ENCODE measurements around the gene LYRM4. TPM values are rescaled to one million over a fixed set of nuclear protein-coding genes. Genes with fewer than 3 reads are reported as not detected.

LYRM4 gene
- total and polyA plus RNA-seq, 2 donors (not counting 1 experiment from before 2014, with no cell fraction given): 22.1 to 29.5 TPM

GRCh38 chr6:5302220-5302946 lies 41.6 kb upstream of the LYRM4 start:
- 52% methylated on average over 8 of the region's 10 CpGs for WGBS (ENCODE audit: insufficient coverage)
- ChIA-PET CTCF (interaction anchor here (0.6 to 7.6 kb wide), 36 partner anchors 7 to 246 kb away, joined by 3 to 192 read pairs (median 6); partner anchors contain the start of genes FARS2 and LYRM4), POLR2A (interaction anchor here (0.5 to 1.7 kb wide), 3 partner anchors 12 to 41 kb away, joined by 3 to 11 read pairs (median 3); partner anchors contain the start of genes FARS2 and LYRM4)
- Histone ChIP-seq H3K27ac (ENCODE audit: low read length in 2 of 2) (peak overlapping the region in 1 of 2 donors; percentile 30), H3K36me3 (replicated peaks in 1 of 2; ENCODE audit: control extremely low read depth in 1 of 2, control insufficient read depth in 1 of 2, extremely low read depth in 1 of 2, insufficient read depth in 2 of 2, low read length in 1 of 2) (no peaks in the 10 kb centered on the region), H3K4me2 (replicated peaks; ENCODE audit: low read depth, low read length, poor library complexity, severe bottlenecking) (peak overlapping the region; percentile 59), H3K4me3 (ENCODE audit: control extremely low read depth in 1 of 5, extremely low read depth in 1 of 5, insufficient read depth in 1 of 5, low read depth in 2 of 5, low read length in 4 of 5) (peak overlapping the region in 3 of 5 experiments; percentile 1 to 41 (median 22)), H4K20me1 (ENCODE audit: control insufficient read depth, insufficient read depth, low read length, poor library complexity, severe bottlenecking) (peaks cover 10% of the 10 kb centered on the region), H3K9me3 (ENCODE audit: control extremely low read depth in 1 of 3, control insufficient read depth in 2 of 3, insufficient read depth in 1 of 3, low read length in 2 of 3) (no peaks in the 10 kb centered on the region), H3K79me2 (ENCODE audit: control insufficient read depth, insufficient read depth, low read length) (peaks cover 81% of the 10 kb centered on the region), H3K9ac (ENCODE audit: low read length) (peak overlapping the region; percentile 37), H3K4me1 (ENCODE audit: control insufficient read depth in 2 of 2, insufficient read depth in 2 of 2, low read length in 2 of 2) (peaks cover 10 to 20% of the 10 kb centered on the region in 2 donors), H3K27me3 (replicated peaks in 1 of 4; ENCODE audit: control extremely low read depth in 1 of 4, control insufficient read depth in 3 of 4, insufficient read depth in 4 of 4, low read length in 3 of 4) (no peaks in the 10 kb centered on the region), H2AFZ (ENCODE audit: insufficient read depth, low read depth, low read length, poor library complexity, severe bottlenecking) (peak overlapping the region; percentile 59)
- Mint-ChIP-seq H3K9me3 (ENCODE audit: insufficient read depth) (no peaks in the 10 kb centered on the region), H3K4me3 (peak overlapping the region; percentile 79), H3K4me1 (peaks cover 36% of the 10 kb centered on the region), H3K27ac (peak overlapping the region; percentile 81), H3K27me3 (no peaks in the 10 kb centered on the region)
- TF ChIP-seq, protein P1, sequence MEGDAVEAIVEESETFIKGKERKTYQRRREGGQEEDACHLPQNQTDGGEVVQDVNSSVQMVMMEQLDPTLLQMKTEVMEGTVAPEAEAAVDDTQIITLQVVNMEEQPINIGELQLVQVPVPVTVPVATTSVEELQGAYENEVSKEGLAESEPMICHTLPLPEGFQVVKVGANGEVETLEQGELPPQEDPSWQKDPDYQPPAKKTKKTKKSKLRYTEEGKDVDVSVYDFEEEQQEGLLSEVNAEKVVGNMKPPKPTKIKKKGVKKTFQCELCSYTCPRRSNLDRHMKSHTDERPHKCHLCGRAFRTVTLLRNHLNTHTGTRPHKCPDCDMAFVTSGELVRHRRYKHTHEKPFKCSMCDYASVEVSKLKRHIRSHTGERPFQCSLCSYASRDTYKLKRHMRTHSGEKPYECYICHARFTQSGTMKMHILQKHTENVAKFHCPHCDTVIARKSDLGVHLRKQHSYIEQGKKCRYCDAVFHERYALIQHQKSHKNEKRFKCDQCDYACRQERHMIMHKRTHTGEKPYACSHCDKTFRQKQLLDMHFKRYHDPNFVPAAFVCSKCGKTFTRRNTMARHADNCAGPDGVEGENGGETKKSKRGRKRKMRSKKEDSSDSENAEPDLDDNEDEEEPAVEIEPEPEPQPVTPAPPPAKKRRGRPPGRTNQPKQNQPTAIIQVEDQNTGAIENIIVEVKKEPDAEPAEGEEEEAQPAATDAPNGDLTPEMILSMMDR (IDR thresholded peaks at IDR 0.05): no peak
- no peak for TF ChIP-seq EZH2 (IDR thresholded peaks at IDR 0.05; ENCODE audit: borderline replicate concordance, insufficient read depth, low read depth, low read length, poor library complexity, severe bottlenecking)
- intact Hi-C loops (cut with micrococcal nuclease): loop anchor here (2.0 kb wide), 1 partner anchor 24 kb away; no protein-coding TSS in a partner anchor
- DNase-seq (peak; percentile 32), ATAC-seq (ENCODE audit: low read depth) (peak; percentile 53)

- Mint-ChIP-seq H3K27me3 (no peaks in the 10 kb centered on the region), H3K27ac (no peak overlapping the region), H3K9me3 (ENCODE audit: insufficient read depth) (no peaks in the 10 kb centered on the region), H3K4me3 (no peak overlapping the region), H3K4me1 (peaks cover 36% of the 10 kb centered on the region)
- intact Hi-C loops (cut with micrococcal nuclease): no loop called here
- Histone ChIP-seq H3K4me2 (replicated peaks; ENCODE audit: low read depth, low read length, poor library complexity, severe bottlenecking) (no peak overlapping the region), H3K9me3 (ENCODE audit: control extremely low read depth in 1 of 3, control insufficient read depth in 2 of 3, insufficient read depth in 1 of 3, low read length in 2 of 3) (no peaks in the 10 kb centered on the region), H3K36me3 (replicated peaks in 1 of 2; ENCODE audit: control extremely low read depth in 1 of 2, control insufficient read depth in 1 of 2, extremely low read depth in 1 of 2, insufficient read depth in 2 of 2, low read length in 1 of 2) (no peaks in the 10 kb centered on the region), H2AFZ (ENCODE audit: insufficient read depth, low read depth, low read length, poor library complexity, severe bottlenecking) (no peak overlapping the region), H3K27ac (ENCODE audit: low read length in 2 of 2) (no peak overlapping the region), H3K79me2 (ENCODE audit: control insufficient read depth, insufficient read depth, low read length) (peaks cover 81% of the 10 kb centered on the region), H3K4me3 (ENCODE audit: control extremely low read depth in 1 of 5, extremely low read depth in 1 of 5, insufficient read depth in 1 of 5, low read depth in 2 of 5, low read length in 4 of 5) (no peak overlapping the region), H4K20me1 (ENCODE audit: control insufficient read depth, insufficient read depth, low read length, poor library complexity, severe bottlenecking) (peaks cover 10% of the 10 kb centered on the region), H3K27me3 (replicated peaks in 1 of 4; ENCODE audit: control extremely low read depth in 1 of 4, control insufficient read depth in 3 of 4, insufficient read depth in 4 of 4, low read length in 3 of 4) (no peaks in the 10 kb centered on the region), H3K9ac (ENCODE audit: low read length) (no peak overlapping the region), H3K4me1 (ENCODE audit: control insufficient read depth in 2 of 2, insufficient read depth in 2 of 2, low read length in 2 of 2) (peaks cover 10 to 20% of the 10 kb centered on the region in 2 donors)
- TF ChIP-seq EZH2 (IDR thresholded peaks at IDR 0.05; ENCODE audit: borderline replicate concordance, insufficient read depth, low read depth, low read length, poor library complexity, severe bottlenecking): no peak
- TF ChIP-seq, protein P1 (IDR thresholded peaks at IDR 0.05): no peak
- CTCF ChIA-PET: interaction anchor here (1.8 to 4.0 kb wide), 2 partner anchors 156 to 243 kb away, joined by 4 to 22 read pairs; no protein-coding TSS in a partner anchor
- DNase-seq (no peak), ATAC-seq (ENCODE audit: low read depth) (no peak)
- WGBS (ENCODE audit: insufficient coverage): no CpG with 5 or more reads among the region's 1 CpG
- POLR2A ChIA-PET: no interaction called here
Observed at GRCh38 chr6:5300206-5300764, 39.5 kb upstream of the LYRM4 start.
